CD14-positive monocyte (primary cell): ENCODE results near the gene APOBEC4. TPM values are rescaled to one million over a fixed set of nuclear protein-coding genes. Genes with fewer than 3 reads are reported as not detected.
A peak's percentile ranks its signal among the peaks of the same experiment; 100 is the strongest.

Source experiments
- DNase-seq, 3 donors: peaks; one replicate each; pipeline ENCODE4 v3.0.0-alpha.2; 2011 to 2022
- H2AFZ ChIP-seq: 2 replicates; pipeline ENCODE4 v1.6.0; 2012; ENCODE audit warnings: mild to moderate bottlenecking, low read depth, low read length, inconsistent platforms; ENCODE audit not compliant: insufficient read depth, poor library complexity, severe bottlenecking
- H3K27ac ChIP-seq, 2 donors: 1 replicate in 1 of 2; 2 replicates in 1 of 2; pipeline ENCODE4 v1.5.1; 2012 to 2013; ENCODE audit warnings: low read length in 2 of 2, control low read depth in 1 of 2, inconsistent platforms in 1 of 2, low read depth in 1 of 2, mild to moderate bottlenecking in 1 of 2
- H3K27me3 ChIP-seq, 2 donors: one replicate each; pipeline versions ENCODE4 v1.6.0 to v1.6.1; 2011 to 2013; ENCODE audit warnings: low read length in 2 of 2; ENCODE audit not compliant: control insufficient read depth in 2 of 2, insufficient read depth in 2 of 2
- H3K36me3 ChIP-seq, 2 donors: replicated peaks in 1 of 2; 1 replicate in 1 of 2; 2 replicates in 1 of 2; pipeline versions ENCODE4 v1.5.1 to v1.6.1; 2012 to 2013; ENCODE audit warnings: low read length in 2 of 2, control low read depth in 1 of 2, inconsistent platforms in 1 of 2, mild to moderate bottlenecking in 1 of 2; ENCODE audit not compliant: insufficient read depth in 2 of 2, control insufficient read depth in 1 of 2
- H3K4me1 ChIP-seq, 2 donors: 1 replicate in 1 of 2; 2 replicates in 1 of 2; pipeline versions ENCODE4 v1.5.1 to v1.6.1; 2012 to 2013; ENCODE audit warnings: low read length in 2 of 2, control low read depth in 1 of 2, inconsistent platforms in 1 of 2, mild to moderate bottlenecking in 1 of 2, moderate library complexity in 1 of 2; ENCODE audit not compliant: insufficient read depth in 2 of 2, control insufficient read depth in 1 of 2
- H3K4me2 ChIP-seq: replicated peaks from 2 replicates; pipeline ENCODE3; 2012; ENCODE audit warnings: low read length, moderate library complexity, mild to moderate bottlenecking; ENCODE audit not compliant: poor library complexity, severe bottlenecking; ENCODE audit errors: extremely low read depth
- H3K4me3 ChIP-seq, 3 experiments: fragments of 200-600 bp in 1 of 3; sonication (generic) in 1 of 3; replicated peaks in 1 of 3; 1 replicate in 2 of 3; 2 replicates in 1 of 3; pipeline ENCODE4 v1.5.1; 2011 to 2013; ENCODE audit warnings: low read length in 3 of 3, mild to moderate bottlenecking in 3 of 3, control low read depth in 2 of 3, low read depth in 2 of 3, inconsistent platforms in 1 of 3, moderate library complexity in 1 of 3
- H3K79me2 ChIP-seq: 2 replicates; pipeline ENCODE4 v1.6.0; 2012; ENCODE audit warnings: mild to moderate bottlenecking, control low read depth, inconsistent platforms, low read length, moderate library complexity; ENCODE audit not compliant: insufficient read depth
- H3K9ac ChIP-seq: 2 replicates; pipeline ENCODE4 v1.6.0; 2017; ENCODE audit warnings: low read length, mild to moderate bottlenecking; ENCODE audit not compliant: insufficient read depth, poor library complexity, severe bottlenecking
- H3K9me3 ChIP-seq, 2 donors: replicated peaks in 1 of 2; 1 replicate in 1 of 2; 2 replicates in 1 of 2; pipeline versions ENCODE4 v1.5.1 to v1.6.1; 2012 to 2013; ENCODE audit warnings: low read length in 2 of 2, control low read depth in 1 of 2; ENCODE audit not compliant: control insufficient read depth in 1 of 2, insufficient read depth in 1 of 2
- H4K20me1 ChIP-seq: 2 replicates; pipeline ENCODE4 v1.6.0; 2012; ENCODE audit warnings: mild to moderate bottlenecking, low read length, control low read depth, moderate library complexity; ENCODE audit not compliant: insufficient read depth
- H3K27ac Mint-ChIP-seq, 7 donors: one replicate each; pipeline ENCODE4 v1.8.0; 2020; ENCODE audit warnings: mild to moderate bottlenecking in 7 of 7, mixed read lengths in 7 of 7, moderate library complexity in 6 of 7, inconsistent platforms in 2 of 7
- H3K27me3 Mint-ChIP-seq, 3 donors: one replicate each; pipeline ENCODE4 v1.8.0; 2021 to 2022; ENCODE audit warnings: low read depth in 3 of 3, mild to moderate bottlenecking in 3 of 3, mixed read lengths in 3 of 3, moderate library complexity in 3 of 3, inconsistent platforms in 1 of 3
- H3K36me3 Mint-ChIP-seq, 2 donors: one replicate each; pipeline ENCODE4 v1.8.0; 2020; ENCODE audit warnings: mixed read lengths in 2 of 2, inconsistent platforms in 1 of 2, mild to moderate bottlenecking in 1 of 2
- H3K4me1 Mint-ChIP-seq: one replicate; pipeline ENCODE4 v1.8.0; 2020; ENCODE audit warnings: mild to moderate bottlenecking, mixed read lengths
- H3K4me3 Mint-ChIP-seq, 2 donors: one replicate each; pipeline ENCODE4 v1.8.0; 2020; ENCODE audit warnings: mild to moderate bottlenecking in 2 of 2, mixed read lengths in 2 of 2, moderate library complexity in 1 of 2
- H3K9me3 Mint-ChIP-seq, 7 donors: one replicate each; pipeline ENCODE4 v1.8.0; 2020 to 2022; ENCODE audit warnings: mixed read lengths in 7 of 7, mild to moderate bottlenecking in 6 of 7, moderate library complexity in 6 of 7, inconsistent platforms in 2 of 7
- CTCF ChIP-seq: fragments of 200-600 bp; IDR thresholded peaks from one replicate; pipeline ENCODE4 v1.8.0; 2022; ENCODE audit warnings: antibody characterized with exemption, mild to moderate bottlenecking
- intact Hi-C, 2 donors: fragments of 100-400 bp; cut with micrococcal nuclease; formaldehyde crosslinking; loops; one replicate each; pipeline versions ENCODE4 v1.15.0 to v1.15.1; 2023
- polyA plus RNA-seq, 3 donors: library from polyadenylated mRNA; depleted of rRNA in 1 of 3; unstranded in 2 of 3; stranded (reverse) in 1 of 3; fragments of 300-500 nt in 2 of 3; fragments of >200 nt in 1 of 3; fragmentation: Illumina TruSeq in 2 of 3; gene quantifications; 1 replicate in 2 of 3; 2 replicates in 1 of 3; pipeline ENCODE4 v1.2.3, GENCODE V29; 2012 to 2021

APOBEC4 gene
- polyA plus RNA-seq, 3 donors = not detected

- Histone ChIP-seq H3K9ac (no peak overlapping the region), H3K4me3 (no peak overlapping the region), H3K79me2 (no peaks in the 10 kb centered on the region), H3K4me1 (no peaks in the 10 kb centered on the region), H2AFZ (no peak overlapping the region), H3K27me3 (no peaks in the 10 kb centered on the region), H3K9me3 (no peaks in the 10 kb centered on the region), H3K27ac (no peak overlapping the region), H3K4me2 (no peak overlapping the region), H3K36me3 (no peaks in the 10 kb centered on the region), H4K20me1 (no peaks in the 10 kb centered on the region)
- no peak for TF ChIP-seq CTCF
- H3K27me3 Mint-ChIP-seq = no peaks in the 10 kb centered on the region
- no peak overlapping the region for H3K27ac Mint-ChIP-seq
- H3K4me1 Mint-ChIP-seq = peaks cover 6% of the 10 kb centered on the region
- no peaks in the 10 kb centered on the region for H3K9me3 Mint-ChIP-seq
- no peak for DNase-seq
- H3K4me3 Mint-ChIP-seq = no peak overlapping the region
- no peaks in the 10 kb centered on the region for H3K36me3 Mint-ChIP-seq
- intact Hi-C loops = no loop called here
Measured at GRCh38 chr1:183693521-183693920, 40.4 kb upstream of the APOBEC4 start.

DNA sequence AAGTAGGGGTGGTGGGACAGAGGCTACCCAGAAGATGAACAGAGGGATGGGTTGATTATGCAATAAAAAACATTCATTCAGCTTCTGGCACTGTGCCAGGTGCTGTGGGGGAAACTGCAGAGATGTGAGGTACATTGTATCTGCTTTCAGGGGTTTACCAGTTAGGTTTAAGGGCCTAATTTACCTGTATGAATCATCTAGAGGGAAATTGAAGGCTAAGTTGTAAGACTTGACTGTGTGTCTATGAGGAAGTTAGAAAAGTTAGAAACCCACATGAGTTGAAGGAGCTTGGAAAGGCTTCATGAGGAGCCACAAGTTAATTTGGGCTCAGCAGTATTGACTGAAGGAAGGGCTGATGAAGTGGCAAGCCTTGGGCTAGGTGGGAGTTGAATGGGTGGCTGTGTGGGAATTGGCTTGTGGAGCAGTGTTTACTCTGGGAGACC is 36.7 kb upstream of the APOBEC4 start:
- Histone ChIP-seq H3K4me2 (no peak overlapping the region), H3K27me3 (no peaks in the 10 kb centered on the region), H3K36me3 (no peaks in the 10 kb centered on the region), H2AFZ (no peak overlapping the region), H4K20me1 (no peaks in the 10 kb centered on the region), H3K4me3 (no peak overlapping the region), H3K9ac (no peak overlapping the region), H3K79me2 (no peaks in the 10 kb centered on the region), H3K4me1 (no peaks in the 10 kb centered on the region), H3K27ac (no peak overlapping the region), H3K9me3 (no peaks in the 10 kb centered on the region)
- DNase-seq = peak in 2 of 3 donors; percentile 1 to 8
- intact Hi-C loops = no loop called here
- Mint-ChIP-seq H3K9me3 (no peaks in the 10 kb centered on the region), H3K4me3 (no peak overlapping the region), H3K27ac (no peak overlapping the region), H3K27me3 (no peaks in the 10 kb centered on the region), H3K36me3 (no peaks in the 10 kb centered on the region), H3K4me1 (no peaks in the 10 kb centered on the region)
- no peak for TF ChIP-seq CTCF
